H9 (cell line): ENCODE data around the gene ATP8B4. TPM values are rescaled to one million over a fixed set of nuclear protein-coding genes. Genes with fewer than 3 reads are reported as not detected.

Experiments
- DNase-seq: peaks from one replicate; pipeline ENCODE4 v3.0.0-alpha.2; 2017
- H2AFZ ChIP-seq: one replicate; pipeline ENCODE4 v1.6.1; 2013; ENCODE audit warnings: mild to moderate bottlenecking, low read length, control low read depth, moderate library complexity
- H2AK5ac ChIP-seq: 2 replicates; pipeline ENCODE4 v1.6.1; 2013; ENCODE audit warnings: low read length, control low read depth, mixed read lengths; ENCODE audit not compliant: insufficient read length
- H2BK120ac ChIP-seq: one replicate; pipeline ENCODE4 v1.6.1; 2013; ENCODE audit warnings: low read depth, mild to moderate bottlenecking, low read length, control low read depth, inconsistent platforms; ENCODE audit not compliant: poor library complexity, severe bottlenecking
- H2BK12ac ChIP-seq: 2 replicates; pipeline ENCODE4 v1.6.1; 2013; ENCODE audit warnings: low read length, control low read depth, mixed read lengths, low read depth; ENCODE audit not compliant: insufficient read length
- H2BK15ac ChIP-seq: 2 replicates; pipeline ENCODE4 v1.6.1; 2013; ENCODE audit warnings: low read depth, low read length, control low read depth
- H2BK20ac ChIP-seq: one replicate; pipeline ENCODE4 v1.6.1; 2013; ENCODE audit warnings: low read depth, mild to moderate bottlenecking, low read length, control low read depth, inconsistent platforms; ENCODE audit not compliant: poor library complexity, severe bottlenecking
- H2BK5ac ChIP-seq: 2 replicates; pipeline ENCODE4 v1.6.1; 2013; ENCODE audit warnings: low read length, control low read depth, mixed read lengths; ENCODE audit not compliant: insufficient read length
- H3K14ac ChIP-seq: 2 replicates; pipeline ENCODE4 v1.6.1; 2013; ENCODE audit warnings: low read length, control low read depth; ENCODE audit not compliant: insufficient read depth
- H3K18ac ChIP-seq: 2 replicates; pipeline ENCODE4 v1.6.1; 2013; ENCODE audit warnings: low read depth, mild to moderate bottlenecking, mixed read lengths, low read length, control low read depth; ENCODE audit not compliant: insufficient read length
- H3K23ac ChIP-seq: 2 replicates; pipeline ENCODE4 v1.6.1; 2013; ENCODE audit warnings: low read length, control low read depth, mixed read lengths, low read depth; ENCODE audit not compliant: insufficient read length
- H3K23me2 ChIP-seq: 2 replicates; pipeline ENCODE4 v1.6.1; 2013; ENCODE audit warnings: low read depth, mild to moderate bottlenecking, mixed read lengths, low read length, control low read depth; ENCODE audit not compliant: insufficient read length, poor library complexity, severe bottlenecking
- H3K27ac ChIP-seq: 2 replicates; pipeline ENCODE4 v1.5.1; 2013; ENCODE audit warnings: low read length, control low read depth, mixed read lengths, low read depth; ENCODE audit not compliant: insufficient read length
- H3K27me3 ChIP-seq: 2 replicates; pipeline ENCODE4 v1.6.1; 2013; ENCODE audit warnings: low read length, control low read depth, inconsistent platforms; ENCODE audit not compliant: insufficient read depth
- H3K4ac ChIP-seq: 2 replicates; pipeline ENCODE4 v1.6.1; 2013; ENCODE audit warnings: low read depth, mild to moderate bottlenecking, control low read depth, inconsistent platforms, low read length, moderate library complexity
- H3K4me1 ChIP-seq: 2 replicates; pipeline ENCODE4 v1.6.1; 2013; ENCODE audit warnings: low read length, control low read depth, inconsistent platforms; ENCODE audit not compliant: insufficient read depth
- H3K4me2 ChIP-seq: 2 replicates; pipeline ENCODE4 v1.6.1; 2013; ENCODE audit warnings: low read length, control low read depth, mixed read lengths; ENCODE audit not compliant: insufficient read length, insufficient read depth
- H3K56ac ChIP-seq: 2 replicates; pipeline ENCODE4 v1.6.1; 2013; ENCODE audit warnings: low read depth, mild to moderate bottlenecking, mixed read lengths, low read length, control low read depth; ENCODE audit not compliant: insufficient read length
- H3K79me1 ChIP-seq: 2 replicates; pipeline ENCODE4 v1.6.1; 2013; ENCODE audit warnings: low read depth, mild to moderate bottlenecking, moderate library complexity, low read length, control low read depth, inconsistent platforms; ENCODE audit not compliant: insufficient read depth, poor library complexity, severe bottlenecking
- H3K79me2 ChIP-seq: 2 replicates; pipeline ENCODE4 v1.6.1; 2013; ENCODE audit warnings: low read length, control low read depth, inconsistent platforms; ENCODE audit not compliant: insufficient read depth
- H3K9ac ChIP-seq: 2 replicates; pipeline ENCODE4 v1.6.1; 2013; ENCODE audit warnings: low read length, control low read depth, mixed read lengths; ENCODE audit not compliant: insufficient read length; ENCODE audit errors: extremely low read depth
- H3K9me3 ChIP-seq: one replicate; pipeline ENCODE4 v1.6.1; 2013; ENCODE audit warnings: low read depth, low read length, inconsistent platforms; ENCODE audit not compliant: control insufficient read depth
- H3T11ph ChIP-seq: one replicate; pipeline ENCODE4 v1.6.1; 2013; ENCODE audit warnings: mild to moderate bottlenecking, low read length, control low read depth, inconsistent platforms
- H4K20me1 ChIP-seq: one replicate; pipeline ENCODE4 v1.6.1; 2013; ENCODE audit not compliant: control insufficient read depth, insufficient read length, insufficient read depth
- H4K5ac ChIP-seq: 2 replicates; pipeline ENCODE4 v1.6.1; 2013; ENCODE audit warnings: low read depth, mild to moderate bottlenecking, mixed read lengths, low read length, control low read depth; ENCODE audit not compliant: insufficient read length
- H4K8ac ChIP-seq: replicated peaks from 2 replicates; pipeline ENCODE4 v1.6.1; 2013; ENCODE audit warnings: low read length, control low read depth, mixed read lengths, low read depth; ENCODE audit not compliant: insufficient read length
- H4K91ac ChIP-seq: 2 replicates; pipeline ENCODE4 v1.6.1; 2013; ENCODE audit warnings: low read depth, mild to moderate bottlenecking, moderate library complexity, mixed read lengths, low read length, control low read depth; ENCODE audit not compliant: insufficient read length
- H3K27ac Mint-ChIP-seq, 3 experiments: 2 replicates in 2 of 3; 3 replicates in 1 of 3; pipeline ENCODE4 v1.8.0; 2020 to 2021; ENCODE audit warnings: mixed read lengths in 3 of 3, mild to moderate bottlenecking in 1 of 3, moderate library complexity in 1 of 3
- H3K27me3 Mint-ChIP-seq: 2 replicates; pipeline ENCODE4 v1.8.0; 2021; ENCODE audit warnings: low read depth, mild to moderate bottlenecking, moderate library complexity, mixed read lengths
- H3K36me3 Mint-ChIP-seq, 3 experiments: 2 replicates in 2 of 3; 3 replicates in 1 of 3; pipeline ENCODE4 v1.8.0; 2020 to 2021; ENCODE audit warnings: low read depth in 3 of 3, mixed read lengths in 3 of 3; ENCODE audit not compliant: insufficient read depth in 1 of 3
- H3K4me1 Mint-ChIP-seq, 2 experiments: 2 replicates each; pipeline ENCODE4 v1.8.0; 2020; ENCODE audit warnings: mixed read lengths in 2 of 2
- H3K4me3 Mint-ChIP-seq, 2 experiments: 2 replicates in 1 of 2; 3 replicates in 1 of 2; pipeline ENCODE4 v1.8.0; 2020 to 2021; ENCODE audit warnings: mild to moderate bottlenecking in 2 of 2, mixed read lengths in 2 of 2, moderate library complexity in 1 of 2
- H3K9me3 Mint-ChIP-seq, 2 experiments: 2 replicates in 1 of 2; 3 replicates in 1 of 2; pipeline ENCODE4 v1.8.0; 2020; ENCODE audit warnings: mild to moderate bottlenecking in 2 of 2, mixed read lengths in 2 of 2, moderate library complexity in 1 of 2
- WGBS: extraction: QIAGEN DNeasy Blood & Tissue Kit; methylation state at CpG from one replicate; pipeline ENCODE4 v1.1.7; 2013; ENCODE audit warnings: missing lambda C conversion rate, low lambda C conversion rate, mixed read lengths; ENCODE audit not compliant: insufficient read length; ENCODE audit errors: extremely low coverage; 5-methylcytosine and 5-hydroxymethylcytosine counted together
- total RNA-seq: library from RNA; stranded (reverse); gene quantifications from 2 replicates; pipeline ENCODE4 v1.2.1, GENCODE V29; 2021
- TF ChIP-seq, protein P1 (sequence below): fragments of 200-600 bp; sonication (generic); conservative IDR thresholded peaks from 3 replicates; pipeline ENCODE4 v1.8.0; 2021; ENCODE audit warnings: antibody characterized with exemption, mild to moderate bottlenecking

Gene ATP8B4
- total RNA-seq, 1 experiment from 2014 or later, result 0.52 TPM

DNA sequence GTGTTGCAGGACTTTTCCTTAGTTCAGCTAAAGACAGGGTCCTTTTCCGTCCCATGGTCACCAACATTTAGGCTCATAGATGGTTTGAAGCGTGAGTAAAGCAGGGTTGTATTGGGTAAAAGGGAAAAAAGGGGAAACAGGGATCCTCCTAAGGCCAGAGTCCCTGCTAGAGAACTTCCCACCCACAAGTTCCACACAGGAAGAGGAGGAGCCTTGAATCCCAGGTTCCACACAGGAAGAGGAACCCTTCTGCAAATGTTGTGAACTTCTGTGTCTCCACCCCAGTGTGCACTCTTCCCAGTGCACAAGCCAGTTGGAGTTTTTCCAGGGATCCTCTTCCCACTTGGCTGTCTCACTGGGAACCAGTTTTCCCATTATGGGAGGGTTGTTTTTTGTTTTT, 27.6 kb upstream of the ATP8B4 start:
- H3K27me3 ChIP-seq, result no peaks in the 10 kb centered on the region
- Mint-ChIP-seq H3K4me3 (no peak overlapping the region), H3K9me3 (no peaks in the 10 kb centered on the region), H3K36me3 (no peaks in the 10 kb centered on the region), H3K4me1 (peaks cover 9 to 10% of the 10 kb centered on the region in 2 experiments), H3K27ac (peak overlapping the region in 1 of 3 experiments; percentile 42; a peak in 1 of 7 replicates), H3K27me3 (no peaks in the 10 kb centered on the region)
- H3K9ac ChIP-seq, result no peak overlapping the region
- no peak overlapping the region for H4K8ac ChIP-seq
- H2BK20ac ChIP-seq, result no peak overlapping the region
- no peaks in the 10 kb centered on the region for H3K23me2 ChIP-seq
- no peak overlapping the region for H2AFZ ChIP-seq
- no peak overlapping the region for H3K56ac ChIP-seq
- no peaks in the 10 kb centered on the region for H3K4me1 ChIP-seq
- H3K4ac ChIP-seq, result no peak overlapping the region
- no peak overlapping the region for H3T11ph ChIP-seq
- H3K18ac ChIP-seq, result no peak overlapping the region
- no peak overlapping the region for H2BK12ac ChIP-seq
- H3K4me2 ChIP-seq, result no peak overlapping the region
- WGBS, result no CpG with 5 or more reads among the region's 2 CpGs
- no peaks in the 10 kb centered on the region for H4K20me1 ChIP-seq
- no peak overlapping the region for H4K91ac ChIP-seq
- no peaks in the 10 kb centered on the region for H3K79me2 ChIP-seq
- H2BK120ac ChIP-seq, result no peak overlapping the region
- no peak overlapping the region for H3K27ac ChIP-seq
- H3K9me3 ChIP-seq, result no peaks in the 10 kb centered on the region
- H3K23ac ChIP-seq, result no peak overlapping the region
- TF ChIP-seq, protein P1, sequence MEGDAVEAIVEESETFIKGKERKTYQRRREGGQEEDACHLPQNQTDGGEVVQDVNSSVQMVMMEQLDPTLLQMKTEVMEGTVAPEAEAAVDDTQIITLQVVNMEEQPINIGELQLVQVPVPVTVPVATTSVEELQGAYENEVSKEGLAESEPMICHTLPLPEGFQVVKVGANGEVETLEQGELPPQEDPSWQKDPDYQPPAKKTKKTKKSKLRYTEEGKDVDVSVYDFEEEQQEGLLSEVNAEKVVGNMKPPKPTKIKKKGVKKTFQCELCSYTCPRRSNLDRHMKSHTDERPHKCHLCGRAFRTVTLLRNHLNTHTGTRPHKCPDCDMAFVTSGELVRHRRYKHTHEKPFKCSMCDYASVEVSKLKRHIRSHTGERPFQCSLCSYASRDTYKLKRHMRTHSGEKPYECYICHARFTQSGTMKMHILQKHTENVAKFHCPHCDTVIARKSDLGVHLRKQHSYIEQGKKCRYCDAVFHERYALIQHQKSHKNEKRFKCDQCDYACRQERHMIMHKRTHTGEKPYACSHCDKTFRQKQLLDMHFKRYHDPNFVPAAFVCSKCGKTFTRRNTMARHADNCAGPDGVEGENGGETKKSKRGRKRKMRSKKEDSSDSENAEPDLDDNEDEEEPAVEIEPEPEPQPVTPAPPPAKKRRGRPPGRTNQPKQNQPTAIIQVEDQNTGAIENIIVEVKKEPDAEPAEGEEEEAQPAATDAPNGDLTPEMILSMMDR, result no peak
- no peak overlapping the region for H2BK5ac ChIP-seq
- H2BK15ac ChIP-seq, result no peak overlapping the region
- no peak overlapping the region for H4K5ac ChIP-seq
- H2AK5ac ChIP-seq, result no peak overlapping the region
- DNase-seq, result no peak
- no peak overlapping the region for H3K14ac ChIP-seq
- no peaks in the 10 kb centered on the region for H3K79me1 ChIP-seq
